GM12874 (cell line): Measurements from ENCODE around the gene ME3.

ENCODE experiments used
- TF ChIP-seq, protein P1 (sequence below): IDR thresholded peaks from 2 replicates; pipeline ENCODE4 v1.5.1; 2011; ENCODE audit warnings: low read depth, mild to moderate bottlenecking, control low read depth, low read length, moderate library complexity; ENCODE audit not compliant: insufficient read depth

The ME3 gene

GRCh38 chr11:86511086-86511551, 161.3 kb downstream of the ME3 start:
- TF ChIP-seq, protein P1, sequence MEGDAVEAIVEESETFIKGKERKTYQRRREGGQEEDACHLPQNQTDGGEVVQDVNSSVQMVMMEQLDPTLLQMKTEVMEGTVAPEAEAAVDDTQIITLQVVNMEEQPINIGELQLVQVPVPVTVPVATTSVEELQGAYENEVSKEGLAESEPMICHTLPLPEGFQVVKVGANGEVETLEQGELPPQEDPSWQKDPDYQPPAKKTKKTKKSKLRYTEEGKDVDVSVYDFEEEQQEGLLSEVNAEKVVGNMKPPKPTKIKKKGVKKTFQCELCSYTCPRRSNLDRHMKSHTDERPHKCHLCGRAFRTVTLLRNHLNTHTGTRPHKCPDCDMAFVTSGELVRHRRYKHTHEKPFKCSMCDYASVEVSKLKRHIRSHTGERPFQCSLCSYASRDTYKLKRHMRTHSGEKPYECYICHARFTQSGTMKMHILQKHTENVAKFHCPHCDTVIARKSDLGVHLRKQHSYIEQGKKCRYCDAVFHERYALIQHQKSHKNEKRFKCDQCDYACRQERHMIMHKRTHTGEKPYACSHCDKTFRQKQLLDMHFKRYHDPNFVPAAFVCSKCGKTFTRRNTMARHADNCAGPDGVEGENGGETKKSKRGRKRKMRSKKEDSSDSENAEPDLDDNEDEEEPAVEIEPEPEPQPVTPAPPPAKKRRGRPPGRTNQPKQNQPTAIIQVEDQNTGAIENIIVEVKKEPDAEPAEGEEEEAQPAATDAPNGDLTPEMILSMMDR: no peak

DNA sequence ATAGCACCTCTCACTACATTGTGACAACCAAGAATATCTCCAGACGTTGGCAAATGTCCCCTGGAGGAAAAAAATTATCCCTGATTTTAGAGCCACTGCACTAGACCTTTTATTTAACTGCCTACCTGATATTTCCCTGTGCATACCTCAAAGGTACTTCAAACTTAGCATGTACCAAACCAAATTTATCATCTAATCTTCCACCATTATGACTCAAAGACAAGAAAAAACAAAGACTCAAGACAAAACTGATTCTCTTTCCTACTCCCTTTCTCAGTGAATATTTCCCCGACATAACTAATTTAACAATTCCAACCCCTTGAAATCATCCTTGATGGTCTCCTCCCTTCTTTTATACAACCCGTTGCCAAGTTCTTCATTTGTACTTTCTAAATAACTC, 161.7 kb downstream of the ME3 start:
- TF ChIP-seq, protein P1: no peak

DNA sequence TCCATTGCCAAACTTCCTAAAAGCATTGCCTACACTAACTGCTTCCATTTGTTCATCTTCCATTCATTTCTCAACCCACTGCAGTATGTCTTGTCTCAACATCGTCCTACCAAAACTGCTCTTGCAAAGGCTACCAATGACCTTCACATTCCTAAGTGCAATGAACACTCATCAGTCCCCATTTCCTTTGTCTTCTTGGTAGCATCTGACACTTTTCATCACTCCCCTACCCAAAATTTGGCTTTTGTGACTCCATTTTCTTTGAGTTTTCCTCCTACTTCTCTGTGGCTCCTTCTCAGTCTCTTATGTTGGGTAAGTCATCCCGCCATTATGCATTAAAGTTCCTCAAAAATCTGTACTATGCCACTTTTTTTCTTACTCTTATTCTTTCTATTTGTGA, 162.3 kb downstream of the ME3 start:
- TF ChIP-seq, protein P1: no peak

DNA sequence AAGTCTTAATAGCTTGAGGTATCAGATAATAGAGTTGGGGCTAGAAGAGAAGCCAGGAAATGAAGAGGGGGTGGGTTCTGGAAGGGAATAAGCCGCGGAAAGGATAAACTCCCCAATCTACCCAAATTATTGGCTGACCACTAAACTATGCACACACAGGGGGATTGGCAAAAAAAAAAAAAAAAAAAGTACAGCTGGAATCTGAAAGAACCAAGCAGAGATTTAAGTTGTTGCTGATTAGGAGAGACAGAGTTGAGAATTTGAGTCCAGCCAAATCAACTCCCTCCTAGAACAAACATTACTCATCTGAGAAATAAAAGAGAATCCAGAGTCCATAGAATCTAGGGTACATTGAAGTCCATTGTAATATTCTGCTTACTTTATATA, 162.8 kb downstream of the ME3 start:
- TF ChIP-seq, protein P1: no peak

- TF ChIP-seq, protein P1: no peak
These were observed 163.5 kb downstream of the ME3 start for GRCh38 chr11:86508604-86509587.

GRCh38 chr11:86507249-86507845, 165.1 kb downstream of the ME3 start:
- TF ChIP-seq, protein P1: no peak

DNA sequence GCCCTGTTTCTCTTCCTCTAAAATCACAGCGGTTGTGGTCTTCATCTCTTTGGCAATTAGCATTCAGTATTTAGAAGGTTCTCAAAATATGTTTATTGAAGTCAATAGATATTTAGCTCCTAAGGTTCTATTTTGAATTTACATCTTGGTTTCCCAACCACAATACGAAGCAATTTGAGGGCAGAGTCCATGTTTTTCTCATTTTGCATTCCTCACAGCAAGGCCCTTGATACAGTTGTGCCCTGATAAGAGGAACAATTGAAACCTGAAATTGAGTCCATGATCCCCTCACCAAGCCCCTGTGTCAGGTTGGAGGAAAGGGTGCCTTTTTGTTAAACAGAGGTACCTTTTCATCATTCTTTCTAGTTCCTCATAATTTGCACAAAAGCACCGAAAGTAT, 166.2 kb downstream of the ME3 start:
- TF ChIP-seq, protein P1: no peak
